OCI-LY7 (cell line): ENCODE data around the gene LTN1. TPM values are rescaled to one million over a fixed set of nuclear protein-coding genes. Genes with fewer than 3 reads are reported as not detected.
"Not testable (repeated sequence)": the region's sequence is repeated elsewhere in the genome, so short reads cannot be mapped to it uniquely, and the experiment has no call there.

Experiments
- BruUV-seq: library from RNA; stranded (reverse); fragments of 400-500 nt; replicated peaks from 2 replicates; lab custom pipeline; 2021; lab: Mats Ljungman, UMichigan
- CTCF ChIA-PET: fragments of 300-600 bp; sonication (Branson Sonifier 250); formaldehyde crosslinking; loops from one replicate; lab custom pipeline; 2022; ENCODE audit warnings: antibody characterized with exemption; ENCODE audit not compliant: unreplicated experiment; lab: Charles Lee
- POLR2A ChIA-PET: fragments of 300-600 bp; sonication (Branson Sonifier 250); formaldehyde crosslinking; loops from one replicate; lab custom pipeline; 2022; ENCODE audit warnings: antibody characterized with exemption; lab: Charles Lee
- DNase-seq: peaks from one replicate; pipeline ENCODE4 v3.0.0-alpha.2; 2015; ENCODE audit warnings: low spot score
- H2AFZ ChIP-seq: fragments of 200-600 bp; sonication (generic), shearing (Covaris generic); 2 replicates; pipeline ENCODE4 v1.6.1; 2014; ENCODE audit warnings: mild to moderate bottlenecking, antibody characterized with exemption, low read length, moderate library complexity
- H3K27ac ChIP-seq: fragments of 200-600 bp; sonication (generic); 2 replicates; pipeline ENCODE4 v1.5.1; 2014; ENCODE audit warnings: mixed run types, low read depth, mild to moderate bottlenecking, moderate library complexity, low read length, inconsistent platforms; ENCODE audit not compliant: poor library complexity, severe bottlenecking
- H3K36me3 ChIP-seq: fragments of 200-600 bp; sonication (generic); 2 replicates; pipeline ENCODE4 v1.6.1; 2014; ENCODE audit warnings: mild to moderate bottlenecking, antibody characterized with exemption, low read length, moderate library complexity, mixed read lengths; ENCODE audit not compliant: insufficient read depth
- H3K4me1 ChIP-seq: fragments of 200-600 bp; sonication (generic); 2 replicates; pipeline ENCODE4 v1.5.1; 2014; ENCODE audit warnings: mild to moderate bottlenecking, low read length; ENCODE audit not compliant: insufficient read depth, poor library complexity, severe bottlenecking
- H3K4me2 ChIP-seq: fragments of 200-600 bp; sonication (generic); 2 replicates; pipeline ENCODE4 v1.6.1; 2014; ENCODE audit warnings: mild to moderate bottlenecking, low read length
- H3K4me3 ChIP-seq: fragments of 200-600 bp; sonication (generic); 2 replicates; pipeline ENCODE4 v1.5.1; 2014; ENCODE audit warnings: mild to moderate bottlenecking, low read depth, low read length; ENCODE audit not compliant: poor library complexity, severe bottlenecking
- H3K79me2 ChIP-seq: fragments of 200-600 bp; sonication (generic); 2 replicates; pipeline ENCODE4 v1.6.1; 2016; ENCODE audit warnings: low read depth, mild to moderate bottlenecking, low read length, moderate library complexity, mixed read lengths; ENCODE audit not compliant: insufficient read depth
- H3K9me2 ChIP-seq: fragments of 200-600 bp; sonication (generic); 2 replicates; pipeline ENCODE4 v1.6.1; 2016; ENCODE audit warnings: mild to moderate bottlenecking, low read length, mixed read lengths; ENCODE audit not compliant: insufficient read depth
- H3K9me3 ChIP-seq: fragments of 200-600 bp; sonication (generic); 2 replicates; pipeline ENCODE4 v1.6.1; 2014; ENCODE audit warnings: mild to moderate bottlenecking, mixed run types, low read length, mixed read lengths
- H4K20me1 ChIP-seq: fragments of 200-600 bp; sonication (generic); 2 replicates; pipeline ENCODE4 v1.6.1; 2014; ENCODE audit warnings: mild to moderate bottlenecking, antibody characterized with exemption, low read length, moderate library complexity, mixed read lengths; ENCODE audit not compliant: insufficient read depth
- EZH2phosphoT487 ChIP-seq: fragments of 200-600 bp; sonication (generic); IDR thresholded peaks from 2 replicates; pipeline ENCODE4 v1.6.1; 2018; ENCODE audit warnings: low read depth, borderline replicate concordance, mild to moderate bottlenecking, mixed run types, antibody characterized with exemption, low read length, moderate library complexity, mixed read lengths
- intact Hi-C: fragments of 100-400 bp; cut with micrococcal nuclease; formaldehyde crosslinking; loops from one replicate; pipeline ENCODE4 v1.10.0; 2022; ENCODE audit not compliant: unreplicated experiment
- total RNA-seq, 2 experiments: library from RNA; depleted of rRNA in 1 of 2; stranded (reverse); fragments of >200 nt in 1 of 2; shearing (Covaris generic) in 1 of 2; gene quantifications; 2 replicates each; pipeline ENCODE4 v1.2.3, GENCODE V29; 2014 to 2022
- TF ChIP-seq, protein P1 (sequence below): fragments of 200-600 bp; sonication (generic); conservative IDR thresholded peaks from 2 replicates; pipeline ENCODE4 v1.5.1; 2014; ENCODE audit warnings: mild to moderate bottlenecking, antibody characterized with exemption, low read length, moderate library complexity, mixed read lengths

The LTN1 gene
- total RNA-seq, 2 experiments from 2014 or later = 18.4 to 32.6 TPM

DNA sequence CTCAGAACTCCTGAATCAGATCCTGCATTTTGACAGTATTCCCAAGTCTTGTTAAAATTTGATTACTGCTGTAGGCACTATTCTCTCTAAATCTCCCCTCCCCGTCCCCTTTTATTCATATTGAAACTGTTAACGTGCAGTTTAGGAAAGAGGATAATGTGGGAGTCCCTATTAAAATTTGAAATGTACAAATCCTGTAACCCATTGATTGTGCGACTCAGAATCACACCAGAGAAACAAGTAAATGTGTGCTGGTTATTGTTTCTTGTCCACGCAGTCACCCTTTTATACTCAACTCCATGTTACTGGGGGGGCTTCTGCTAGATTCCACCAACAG, 584 bp upstream of the LTN1 start:
- Histone ChIP-seq H3K9me3 (no peaks in the 10 kb centered on the region), H3K27ac (peak overlapping the region; percentile 83), H3K79me2 (peaks cover 39% of the 10 kb centered on the region), H3K4me3 (peak overlapping the region; percentile 64), H3K4me1 (peaks cover 27% of the 10 kb centered on the region), H2AFZ (peak overlapping the region; percentile 72), H3K9me2 (no peaks in the 10 kb centered on the region), H3K4me2 (peak overlapping the region; percentile 77), H3K36me3 (no peaks in the 10 kb centered on the region), H4K20me1 (no peaks in the 10 kb centered on the region; the same call in 1 of the 2 replicates)
- DNase-seq = no peak
- BruUV-seq = TSS peak; percentile 100
- ChIA-PET POLR2A (interaction anchor here (0.8 to 3.9 kb wide), 12 partner anchors 8 to 84 kb away, joined by 3 to 32 read pairs (median 4); partner anchors contain the start of genes RWDD2B and USP16), CTCF (interaction anchor here (1.8 kb wide), 1 partner anchor 9 kb away, joined by 7 read pairs; no protein-coding TSS in a partner anchor)
- no peak for TF ChIP-seq EZH2phosphoT487
- TF ChIP-seq, protein P1, sequence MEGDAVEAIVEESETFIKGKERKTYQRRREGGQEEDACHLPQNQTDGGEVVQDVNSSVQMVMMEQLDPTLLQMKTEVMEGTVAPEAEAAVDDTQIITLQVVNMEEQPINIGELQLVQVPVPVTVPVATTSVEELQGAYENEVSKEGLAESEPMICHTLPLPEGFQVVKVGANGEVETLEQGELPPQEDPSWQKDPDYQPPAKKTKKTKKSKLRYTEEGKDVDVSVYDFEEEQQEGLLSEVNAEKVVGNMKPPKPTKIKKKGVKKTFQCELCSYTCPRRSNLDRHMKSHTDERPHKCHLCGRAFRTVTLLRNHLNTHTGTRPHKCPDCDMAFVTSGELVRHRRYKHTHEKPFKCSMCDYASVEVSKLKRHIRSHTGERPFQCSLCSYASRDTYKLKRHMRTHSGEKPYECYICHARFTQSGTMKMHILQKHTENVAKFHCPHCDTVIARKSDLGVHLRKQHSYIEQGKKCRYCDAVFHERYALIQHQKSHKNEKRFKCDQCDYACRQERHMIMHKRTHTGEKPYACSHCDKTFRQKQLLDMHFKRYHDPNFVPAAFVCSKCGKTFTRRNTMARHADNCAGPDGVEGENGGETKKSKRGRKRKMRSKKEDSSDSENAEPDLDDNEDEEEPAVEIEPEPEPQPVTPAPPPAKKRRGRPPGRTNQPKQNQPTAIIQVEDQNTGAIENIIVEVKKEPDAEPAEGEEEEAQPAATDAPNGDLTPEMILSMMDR = no peak
- intact Hi-C loops = loop anchor here (1.0 to 10.0 kb wide), 3 partner anchors 9 to 302 kb away; partner anchors contain the start of genes BACH1 and USP16

DNA sequence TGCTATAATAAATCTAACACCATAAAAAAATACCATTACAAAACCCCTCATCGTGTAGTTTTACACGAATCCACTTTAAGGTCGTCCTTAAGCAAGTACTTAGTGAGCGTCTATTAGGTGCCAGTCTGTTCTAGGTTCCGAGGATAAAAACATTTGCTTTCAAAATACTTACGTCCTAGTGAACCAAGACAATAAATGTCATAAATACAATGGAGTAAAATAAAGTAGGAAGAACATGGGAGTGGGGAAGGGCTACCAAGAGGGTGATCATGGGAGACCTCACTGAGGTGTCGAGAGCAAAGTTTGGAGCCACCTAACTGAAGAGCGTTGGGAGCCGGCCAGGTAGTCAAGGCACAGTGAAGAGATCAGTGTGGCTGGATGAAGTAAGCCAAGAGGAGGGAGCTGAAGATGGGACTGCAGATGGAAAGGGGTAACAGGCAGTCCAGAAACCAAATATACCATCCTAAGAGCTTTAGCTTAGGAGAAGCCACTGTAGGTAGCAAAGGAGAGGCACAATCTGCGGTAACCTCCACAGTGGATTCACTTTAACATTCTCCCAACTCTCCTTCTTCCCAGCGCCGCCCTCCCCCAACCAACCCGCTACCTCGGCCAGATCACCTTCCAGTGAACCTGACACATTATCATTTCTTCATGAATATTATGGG, 684 bp downstream of the LTN1 start:
- intact Hi-C loops = loop anchor here (1.0 to 10.0 kb wide), 3 partner anchors 33 to 303 kb away; partner anchors contain the start of genes BACH1, CCT8 and USP16
- ChIA-PET CTCF (interaction anchor here (1.8 kb wide), 1 partner anchor 11 kb away, joined by 7 read pairs; no protein-coding TSS in a partner anchor), POLR2A (interaction anchor here (0.5 to 3.9 kb wide), 10 partner anchors 9 to 85 kb away, joined by 3 to 32 read pairs (median 5); partner anchors contain the start of gene RWDD2B)
- Histone ChIP-seq H3K9me2 (no peaks in the 10 kb centered on the region), H3K79me2 (peaks cover 47% of the 10 kb centered on the region), H3K27ac (peak overlapping the region; percentile 83), H4K20me1 (no peaks in the 10 kb centered on the region; the same call in 1 of the 2 replicates), H3K4me2 (peak overlapping the region; percentile 89), H3K36me3 (no peaks in the 10 kb centered on the region), H2AFZ (peak overlapping the region; percentile 76), H3K4me1 (peaks cover 27% of the 10 kb centered on the region), H3K4me3 (peak overlapping the region; percentile 90), H3K9me3 (no peaks in the 10 kb centered on the region)
- DNase-seq = peak; percentile 18
- no TSS peak for BruUV-seq
- TF ChIP-seq EZH2phosphoT487 = no peak
- TF ChIP-seq, protein P1 = no peak

DNA sequence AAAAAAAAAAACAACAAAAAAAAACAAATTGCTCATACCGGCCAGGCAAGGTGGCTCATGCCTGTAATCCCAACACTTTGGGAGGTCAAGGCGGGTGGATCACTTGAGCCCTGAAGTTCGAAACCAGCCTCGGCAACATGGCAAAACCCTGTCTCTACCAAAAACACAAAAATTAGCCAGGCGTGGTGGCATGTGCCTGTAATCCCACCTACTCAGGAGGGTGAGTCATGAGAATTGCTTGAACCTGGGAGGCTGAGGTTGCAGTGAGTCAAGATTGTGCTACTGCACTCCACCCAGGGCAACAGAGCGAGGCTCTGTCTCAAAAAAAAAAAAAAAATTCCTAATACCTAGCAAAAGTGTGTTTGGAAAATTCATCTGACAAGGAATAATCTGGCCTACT, 4.5 kb downstream of the LTN1 start:
- H3K4me2 ChIP-seq, BruUV-seq, CTCF ChIA-PET, H3K9me2 ChIP-seq, DNase-seq, H2AFZ ChIP-seq, H3K4me3 ChIP-seq, H4K20me1 ChIP-seq, H3K27ac ChIP-seq, H3K9me3 ChIP-seq, intact Hi-C loops: not testable (repeated sequence)
- H3K4me1 ChIP-seq = peaks cover 19% of the 10 kb centered on the region
- POLR2A ChIA-PET = interaction anchor here (0.7 kb wide), 1 partner anchor 66 kb away, joined by 6 read pairs; no protein-coding TSS in a partner anchor
- peaks cover 56% of the 10 kb centered on the region for H3K79me2 ChIP-seq
- peaks cover 34% of the 10 kb centered on the region for H3K36me3 ChIP-seq
